Endothelial cell of hepatic sinusoid (primary cell): ENCODE measurements around the gene TMC1.

Experiments
- in situ Hi-C: cut with HindIII; loops from 2 replicates; pipeline ENCODE4 v1.10.0; 2017; ENCODE audit warnings: low sequenced_read_pairs

Gene TMC1

GRCh38 chr9:72743836-72744235 lies 222.4 kb downstream of the TMC1 start:
- in situ Hi-C loops, result no loop called here

- in situ Hi-C loops, result no loop called here
These were observed 227.9 kb downstream of the TMC1 start for GRCh38 chr9:72749276-72749675.

GRCh38 chr9:72751541-72751940 lies 230.1 kb downstream of the TMC1 start:
- in situ Hi-C loops, result no loop called here

GRCh38 chr9:72753266-72753893 lies 232.0 kb downstream of the TMC1 start:
- in situ Hi-C loops, result no loop called here

GRCh38 chr9:72755836-72756235 lies 234.4 kb downstream of the TMC1 start:
- in situ Hi-C loops, result no loop called here

- in situ Hi-C loops, result no loop called here
These were observed 237.5 kb downstream of the TMC1 start for GRCh38 chr9:72758944-72759343.

GRCh38 chr9:72763022-72763421 lies 241.6 kb downstream of the TMC1 start:
- in situ Hi-C loops, result no loop called here

GRCh38 chr9:72769546-72769945 lies 248.1 kb downstream of the TMC1 start:
- in situ Hi-C loops, result no loop called here

GRCh38 chr9:72772661-72773060 lies 251.3 kb downstream of the TMC1 start:
- in situ Hi-C loops, result no loop called here

- in situ Hi-C loops, result no loop called here
These were observed 252.2 kb downstream of the TMC1 start for GRCh38 chr9:72773570-72773969.

- in situ Hi-C loops, result no loop called here
These were observed 254.2 kb downstream of the TMC1 start for GRCh38 chr9:72775570-72775969.

GRCh38 chr9:72779614-72780013 lies 258.2 kb downstream of the TMC1 start:
- in situ Hi-C loops, result no loop called here

GRCh38 chr9:72786948-72787347 lies 265.5 kb downstream of the TMC1 start:
- in situ Hi-C loops, result no loop called here

- in situ Hi-C loops, result no loop called here
These were observed 267.7 kb downstream of the TMC1 start for GRCh38 chr9:72788966-72789735.

- in situ Hi-C loops, result no loop called here
These were observed 268.5 kb downstream of the TMC1 start for GRCh38 chr9:72789885-72790284.

- in situ Hi-C loops, result no loop called here
These were observed 269.6 kb downstream of the TMC1 start for GRCh38 chr9:72790989-72791388.

- in situ Hi-C loops, result no loop called here
These were observed 270.0 kb downstream of the TMC1 start for GRCh38 chr9:72791436-72791835.

- in situ Hi-C loops, result no loop called here
These were observed 273.5 kb downstream of the TMC1 start for GRCh38 chr9:72794946-72795345.

GRCh38 chr9:72800328-72800994 lies 279.1 kb downstream of the TMC1 start:
- in situ Hi-C loops, result loop anchor here (25.0 kb wide), 1 partner anchor 112 kb away; no protein-coding TSS in a partner anchor

- in situ Hi-C loops, result loop anchor here (25.0 kb wide), 1 partner anchor 107 kb away; no protein-coding TSS in a partner anchor
These were observed 283.8 kb downstream of the TMC1 start for GRCh38 chr9:72805238-72805637.

GRCh38 chr9:72806313-72806809 lies 285.0 kb downstream of the TMC1 start:
- in situ Hi-C loops, result loop anchor here (25.0 kb wide), 1 partner anchor 106 kb away; no protein-coding TSS in a partner anchor
